SK-N-SH treated with all-trans-retinoic acid at 6 μM for 48 hours (cell line): ENCODE data around the gene LAMA2.
A peak's percentile ranks its signal among the peaks of the same experiment; 100 is the strongest.

Experiments
- ATAC-seq: fragments of 200-7000 bp; cut with Tn5 transposase; 3 replicates; pipeline ENCODE4 v1.9.1; 2020; ENCODE audit warnings: mild to moderate bottlenecking, moderate library complexity
- ARNTL ChIP-seq: fragments of 450-650 bp; formaldehyde crosslinking; IDR thresholded peaks from 2 replicates; pipeline ENCODE4 v1.5.0; 2020; ENCODE audit warnings: low read depth, mild to moderate bottlenecking, moderate library complexity, borderline replicate concordance
- BACH2 ChIP-seq: fragments of 250-450 bp; sonication (Bioruptor Pico); IDR thresholded peaks from 2 replicates; pipeline ENCODE4 v1.9.0; 2021; ENCODE audit warnings: mild to moderate bottlenecking, borderline replicate concordance
- CREB5 ChIP-seq: fragments of 250-450 bp; sonication (Bioruptor Pico); IDR thresholded peaks from 2 replicates; pipeline ENCODE4 v1.5.1; 2020; ENCODE audit warnings: low read depth, mild to moderate bottlenecking, moderate library complexity
- CSDC2 ChIP-seq: fragments of 250-450 bp; sonication (Bioruptor Pico); IDR thresholded peaks from 2 replicates; pipeline ENCODE4 v1.5.0; 2020; ENCODE audit warnings: mild to moderate bottlenecking, moderate library complexity
- CSRNP3 ChIP-seq: fragments of 250-450 bp; sonication (Bioruptor Pico); IDR thresholded peaks from 2 replicates; pipeline ENCODE4 v1.5.1; 2021; ENCODE audit warnings: mild to moderate bottlenecking, moderate library complexity
- ESRRG ChIP-seq: fragments of 250-450 bp; sonication (Bioruptor Pico); IDR thresholded peaks from 2 replicates; pipeline ENCODE4 v1.6.1; 2021; ENCODE audit warnings: mild to moderate bottlenecking
- ISL1 ChIP-seq: fragments of 250-450 bp; sonication (Bioruptor Pico); IDR thresholded peaks from 2 replicates; pipeline ENCODE4 v2.1.2; 2022; ENCODE audit warnings: mild to moderate bottlenecking, moderate library complexity
- PATZ1 ChIP-seq: fragments of 250-450 bp; sonication (Bioruptor Pico); IDR thresholded peaks from 2 replicates; pipeline ENCODE4 v1.8.0; 2020; ENCODE audit warnings: mild to moderate bottlenecking, moderate library complexity, borderline replicate concordance
- RARB ChIP-seq: fragments of 250-450 bp; sonication (Bioruptor Pico); IDR thresholded peaks from 2 replicates; pipeline ENCODE4 v1.8.0; 2021; ENCODE audit warnings: mild to moderate bottlenecking, moderate library complexity
- SNAI2 ChIP-seq: fragments of 250-450 bp; sonication (Bioruptor Pico); IDR thresholded peaks from 2 replicates; pipeline ENCODE4 v1.5.0; 2020; ENCODE audit warnings: mild to moderate bottlenecking, moderate library complexity
- TCF4 ChIP-seq: fragments of 250-450 bp; sonication (Bioruptor Pico); IDR thresholded peaks from 2 replicates; pipeline ENCODE4 v1.8.0; 2021; ENCODE audit warnings: mild to moderate bottlenecking, moderate library complexity, borderline replicate concordance
- TOX ChIP-seq: fragments of 250-450 bp; sonication (Bioruptor Pico); IDR thresholded peaks from 2 replicates; pipeline ENCODE4 v1.8.0; 2021; ENCODE audit warnings: mild to moderate bottlenecking, moderate library complexity, borderline replicate concordance
- ZC3H10 ChIP-seq: fragments of 250-450 bp; sonication (Bioruptor Pico); IDR thresholded peaks from 2 replicates; pipeline ENCODE4 v1.5.1; 2021; ENCODE audit warnings: mild to moderate bottlenecking, moderate library complexity
- ZFP3 ChIP-seq: fragments of 250-450 bp; sonication (Bioruptor Pico); IDR thresholded peaks from 2 replicates; pipeline ENCODE4 v1.5.0; 2020; ENCODE audit warnings: mild to moderate bottlenecking, moderate library complexity
- ZFP30 ChIP-seq: fragments of 450-650 bp; formaldehyde crosslinking; IDR thresholded peaks from 2 replicates; pipeline ENCODE4 v1.5.0; 2022; ENCODE audit warnings: mild to moderate bottlenecking, moderate library complexity
- ZNF565 ChIP-seq: fragments of 450-650 bp; formaldehyde crosslinking; conservative IDR thresholded peaks from 2 replicates; pipeline ENCODE4 v1.5.0; 2020; ENCODE audit warnings: low read depth, mild to moderate bottlenecking, moderate library complexity
- ZNF70 ChIP-seq: fragments of 450-650 bp; formaldehyde crosslinking; IDR thresholded peaks from 2 replicates; pipeline ENCODE4 v1.5.0; 2020; ENCODE audit warnings: mild to moderate bottlenecking, moderate library complexity
- ZNF8 ChIP-seq: fragments of 450-650 bp; formaldehyde crosslinking; IDR thresholded peaks from 2 replicates; pipeline ENCODE4 v1.5.0; 2020; ENCODE audit warnings: mild to moderate bottlenecking, moderate library complexity
- TF ChIP-seq, protein P1 (sequence below): fragments of 250-450 bp; sonication (Bioruptor Pico); IDR thresholded peaks from 2 replicates; pipeline ENCODE4 v1.8.0; 2021; ENCODE audit warnings: low read depth, mild to moderate bottlenecking, moderate library complexity, borderline replicate concordance
- TF ChIP-seq, protein P2 (sequence below): fragments of 250-450 bp; sonication (Bioruptor Pico); IDR thresholded peaks from 2 replicates; pipeline ENCODE4 v1.5.0; 2020; ENCODE audit warnings: mild to moderate bottlenecking, moderate library complexity

LAMA2 gene

DNA sequence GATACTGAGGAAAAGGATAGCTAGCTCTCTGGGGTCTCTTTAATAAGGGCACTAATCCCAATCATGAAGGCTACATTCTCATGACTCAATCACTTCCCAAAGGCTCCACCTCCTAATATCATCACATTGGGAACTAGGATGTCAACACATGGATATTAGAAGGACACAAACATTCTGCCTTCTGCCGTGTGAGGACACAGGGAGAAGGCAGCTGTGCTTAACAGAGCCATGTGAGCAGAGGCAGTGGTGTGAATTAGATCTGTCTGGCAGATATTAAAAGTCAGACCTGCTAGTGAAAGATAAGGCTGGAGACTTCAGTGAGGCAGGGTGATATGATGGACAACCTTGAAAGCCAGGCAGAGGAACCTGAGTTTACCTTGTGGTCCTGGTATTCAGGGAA lies 485.1 kb downstream of the LAMA2 start (continued):
- TF ChIP-seq, protein P1, sequence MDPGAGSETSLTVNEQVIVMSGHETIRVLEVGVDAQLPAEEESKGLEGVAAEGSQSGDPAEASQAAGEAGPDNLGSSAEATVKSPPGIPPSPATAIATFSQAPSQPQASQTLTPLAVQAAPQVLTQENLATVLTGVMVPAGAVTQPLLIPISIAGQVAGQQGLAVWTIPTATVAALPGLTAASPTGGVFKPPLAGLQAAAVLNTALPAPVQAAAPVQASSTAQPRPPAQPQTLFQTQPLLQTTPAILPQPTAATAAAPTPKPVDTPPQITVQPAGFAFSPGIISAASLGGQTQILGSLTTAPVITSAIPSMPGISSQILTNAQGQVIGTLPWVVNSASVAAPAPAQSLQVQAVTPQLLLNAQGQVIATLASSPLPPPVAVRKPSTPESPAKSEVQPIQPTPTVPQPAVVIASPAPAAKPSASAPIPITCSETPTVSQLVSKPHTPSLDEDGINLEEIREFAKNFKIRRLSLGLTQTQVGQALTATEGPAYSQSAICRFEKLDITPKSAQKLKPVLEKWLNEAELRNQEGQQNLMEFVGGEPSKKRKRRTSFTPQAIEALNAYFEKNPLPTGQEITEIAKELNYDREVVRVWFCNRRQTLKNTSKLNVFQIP (CRISPR knock-in tag) = no peak

GRCh38 chr6:129368970-129369369 lies 486.0 kb downstream of the LAMA2 start:
- no peak for ATAC-seq
- no peak for TF ChIP-seq ZFP30
- no peak for TF ChIP-seq CREB5 (CRISPR knock-in tag)
- TF ChIP-seq ZFP3 (CRISPR knock-in tag) = no peak
- no peak for TF ChIP-seq SNAI2 (CRISPR knock-in tag)

DNA sequence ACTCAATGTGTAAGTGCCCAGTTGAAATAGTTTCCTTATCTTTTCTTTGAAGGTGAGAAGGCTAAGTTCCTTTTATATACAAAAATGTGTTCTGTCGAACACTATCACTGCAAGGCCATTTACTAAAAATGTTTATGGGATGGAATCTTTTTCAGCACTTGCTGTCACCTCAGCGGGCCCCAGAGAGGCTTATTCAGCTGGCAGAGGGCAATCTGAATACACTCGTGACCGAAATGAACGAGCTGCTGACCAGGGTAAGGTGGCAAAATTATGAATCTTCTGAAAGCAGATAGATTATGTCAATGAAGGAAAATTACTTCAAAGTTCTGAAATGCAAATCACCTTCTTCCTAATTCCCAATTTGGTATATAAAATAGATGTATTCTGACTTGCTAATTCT lies 486.8 kb downstream of the LAMA2 start:
- TF ChIP-seq ZNF8 (CRISPR knock-in tag) (no peak), ZFP30 (no peak), CSDC2 (no peak), PATZ1 (CRISPR knock-in tag) (no peak), ZC3H10 (CRISPR knock-in tag) (no peak), TCF4 (CRISPR knock-in tag) (no peak), ZFP3 (CRISPR knock-in tag) (no peak), SNAI2 (CRISPR knock-in tag) (no peak), ZNF565 (no peak), BACH2 (no peak), ARNTL (no peak), ZNF70 (CRISPR knock-in tag) (no peak)
- TF ChIP-seq, protein P2, sequence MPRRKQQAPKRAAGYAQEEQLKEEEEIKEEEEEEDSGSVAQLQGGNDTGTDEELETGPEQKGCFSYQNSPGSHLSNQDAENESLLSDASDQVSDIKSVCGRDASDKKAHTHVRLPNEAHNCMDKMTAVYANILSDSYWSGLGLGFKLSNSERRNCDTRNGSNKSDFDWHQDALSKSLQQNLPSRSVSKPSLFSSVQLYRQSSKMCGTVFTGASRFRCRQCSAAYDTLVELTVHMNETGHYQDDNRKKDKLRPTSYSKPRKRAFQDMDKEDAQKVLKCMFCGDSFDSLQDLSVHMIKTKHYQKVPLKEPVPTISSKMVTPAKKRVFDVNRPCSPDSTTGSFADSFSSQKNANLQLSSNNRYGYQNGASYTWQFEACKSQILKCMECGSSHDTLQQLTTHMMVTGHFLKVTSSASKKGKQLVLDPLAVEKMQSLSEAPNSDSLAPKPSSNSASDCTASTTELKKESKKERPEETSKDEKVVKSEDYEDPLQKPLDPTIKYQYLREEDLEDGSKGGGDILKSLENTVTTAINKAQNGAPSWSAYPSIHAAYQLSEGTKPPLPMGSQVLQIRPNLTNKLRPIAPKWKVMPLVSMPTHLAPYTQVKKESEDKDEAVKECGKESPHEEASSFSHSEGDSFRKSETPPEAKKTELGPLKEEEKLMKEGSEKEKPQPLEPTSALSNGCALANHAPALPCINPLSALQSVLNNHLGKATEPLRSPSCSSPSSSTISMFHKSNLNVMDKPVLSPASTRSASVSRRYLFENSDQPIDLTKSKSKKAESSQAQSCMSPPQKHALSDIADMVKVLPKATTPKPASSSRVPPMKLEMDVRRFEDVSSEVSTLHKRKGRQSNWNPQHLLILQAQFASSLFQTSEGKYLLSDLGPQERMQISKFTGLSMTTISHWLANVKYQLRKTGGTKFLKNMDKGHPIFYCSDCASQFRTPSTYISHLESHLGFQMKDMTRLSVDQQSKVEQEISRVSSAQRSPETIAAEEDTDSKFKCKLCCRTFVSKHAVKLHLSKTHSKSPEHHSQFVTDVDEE = no peak
- TF ChIP-seq, protein P1 (CRISPR knock-in tag) = no peak

GRCh38 chr6:129370268-129370916 lies 487.5 kb downstream of the LAMA2 start:
- peak; percentile 78 for ATAC-seq
- TF ChIP-seq, protein P1 (CRISPR knock-in tag) = no peak
- TF ChIP-seq ESRRG (CRISPR knock-in tag) (no peak), ZFP3 (CRISPR knock-in tag) (no peak), PATZ1 (CRISPR knock-in tag) (no peak), ZNF70 (CRISPR knock-in tag) (no peak), TOX (no peak), ZNF8 (CRISPR knock-in tag) (no peak), ARNTL (no peak), ZFP30 (no peak), ZC3H10 (CRISPR knock-in tag) (no peak), SNAI2 (CRISPR knock-in tag) (no peak), CSDC2 (no peak), BACH2 (no peak), TCF4 (CRISPR knock-in tag) (no peak), ISL1 (CRISPR knock-in tag) (no peak), RARB (CRISPR knock-in tag) (no peak), CSRNP3 (CRISPR knock-in tag) (no peak)

More for the DNA sequence above, 486.8 kb downstream of the LAMA2 start:
- no peak for ATAC-seq
